GM12878 (cell line): ENCODE data around the gene BRINP3. TPM values are rescaled to one million over a fixed set of nuclear protein-coding genes. Genes with fewer than 3 reads are reported as not detected.

Source experiments
- ATAC-seq: fragments of 200-7000 bp; cut with Tn5 transposase; 3 replicates; pipeline ENCODE4 v1.9.1; 2020; ENCODE audit warnings: mild to moderate bottlenecking, moderate library complexity
- BruUV-seq: library from RNA; stranded (reverse); fragments of 400-500 nt; replicated peaks from 2 replicates; lab custom pipeline; 2021; lab: Mats Ljungman, UMichigan
- CTCF ChIA-PET: fragments of 300-600 bp; sonication (Branson Sonifier 250); formaldehyde crosslinking; extraction: SDS; loops from one replicate; lab custom pipeline; 2021; ENCODE audit warnings: inconsistent platforms; lab: Yijun Ruan, JAX
- POLR2A ChIA-PET: fragments of 350-600 bp; formaldehyde crosslinking; extraction: SDS; loops from one replicate; lab custom pipeline; 2021; ENCODE audit warnings: inconsistent platforms; lab: Charles Lee
- RAD21 ChIA-PET: fragments of 300-600 bp; sonication (Branson Sonifier 250); formaldehyde crosslinking; loops from one replicate; lab custom pipeline; 2023; ENCODE audit warnings: antibody characterized with exemption; ENCODE audit not compliant: unreplicated experiment; lab: Charles Lee
- SMC1A ChIA-PET: fragments of 300-600 bp; sonication (Branson Sonifier 250); formaldehyde crosslinking; loops from one replicate; lab custom pipeline; 2023; ENCODE audit not compliant: unreplicated experiment, uncharacterized antibody; lab: Charles Lee
- DNase-seq: peaks from one replicate; pipeline ENCODE4 v3.0.0-alpha.2; 2011; ENCODE audit warnings: low read depth, low spot score
- FAIRE-seq: peaks from 3 replicates; lab custom pipeline; 2011; peaks lifted over from hg19 to GRCh38; lab: Jason Lieb, UNC
- H2AFZ ChIP-seq: 2 replicates; pipeline ENCODE4 v1.6.0; 2011; ENCODE audit warnings: low read depth, low read length, control low read depth; ENCODE audit not compliant: control insufficient read depth
- H3K27ac ChIP-seq: 2 replicates; pipeline ENCODE4 v1.5.1; 2011; ENCODE audit warnings: control low read depth; ENCODE audit not compliant: control insufficient read depth, insufficient read depth
- H3K27me3 ChIP-seq, 2 experiments: replicated peaks in 1 of 2; 2 replicates each; pipeline versions ENCODE4 v1.6.0 to v1.6.1; 2011; ENCODE audit warnings: low read length in 1 of 2; ENCODE audit not compliant: control insufficient read depth in 2 of 2, insufficient read depth in 2 of 2
- H3K36me3 ChIP-seq, 2 experiments: 2 replicates each; pipeline ENCODE4 v1.5.1; 2011; ENCODE audit warnings: low read length in 1 of 2; ENCODE audit not compliant: control insufficient read depth in 2 of 2, insufficient read depth in 2 of 2
- H3K4me1 ChIP-seq: 2 replicates; pipeline ENCODE4 v1.6.1; 2011; ENCODE audit warnings: mild to moderate bottlenecking, low read length, moderate library complexity, mixed read lengths; ENCODE audit not compliant: control insufficient read depth, insufficient read depth
- H3K4me2 ChIP-seq: 2 replicates; pipeline ENCODE4 v1.6.0; 2011; ENCODE audit warnings: control low read depth; ENCODE audit not compliant: control insufficient read depth, insufficient read depth
- H3K4me3 ChIP-seq: fragments of 200-600 bp; sonication (generic); 2 replicates; pipeline ENCODE4 v1.5.1; 2016
- H3K79me2 ChIP-seq: 2 replicates; pipeline ENCODE4 v1.6.0; 2011; ENCODE audit warnings: low read length; ENCODE audit not compliant: control insufficient read depth, insufficient read depth
- H3K9ac ChIP-seq: 2 replicates; pipeline ENCODE4 v1.8.0; 2011; ENCODE audit warnings: low read length, control low read depth, mixed read lengths; ENCODE audit not compliant: control insufficient read depth, insufficient read depth
- H3K9me3 ChIP-seq: replicated peaks from 3 replicates; pipeline ENCODE4 v1.5.1; 2011; ENCODE audit warnings: mild to moderate bottlenecking, low read length; ENCODE audit not compliant: control insufficient read depth, insufficient read depth
- H4K20me1 ChIP-seq: 2 replicates; pipeline ENCODE4 v1.6.0; 2011; ENCODE audit not compliant: control insufficient read depth, insufficient read depth
- ATF7 ChIP-seq: fragments of 450-650 bp; IDR thresholded peaks from 2 replicates; pipeline ENCODE4 v1.6.1; 2016; ENCODE audit warnings: low read depth, mild to moderate bottlenecking
- CEBPB ChIP-seq, 2 experiments: fragments of 150-350 bp in 1 of 2; IDR thresholded peaks; 2 replicates each; pipeline ENCODE4 v1.6.1; 2012 to 2014; ENCODE audit warnings: low read depth in 2 of 2, low read length in 2 of 2, borderline replicate concordance in 1 of 2, inconsistent platforms in 1 of 2
- CREM ChIP-seq: IDR thresholded peaks from 2 replicates; pipeline ENCODE4 v1.6.1; 2014; ENCODE audit warnings: antibody characterized with exemption, low read depth
- ESRRA ChIP-seq: IDR thresholded peaks from 2 replicates; pipeline ENCODE4 v1.6.1; 2012; ENCODE audit warnings: mild to moderate bottlenecking, low read length, improper control_type of control experiment
- EZH2 ChIP-seq: IDR thresholded peaks from 2 replicates; pipeline ENCODE4 v1.6.1; 2012; ENCODE audit warnings: low read depth, mild to moderate bottlenecking, control low read depth, inconsistent platforms, low read length, borderline replicate concordance; ENCODE audit not compliant: control insufficient read depth
- MEF2B ChIP-seq: fragments of 450-650 bp; IDR thresholded peaks from 2 replicates; pipeline ENCODE4 v1.6.1; 2018; ENCODE audit warnings: mild to moderate bottlenecking, moderate library complexity; ENCODE audit not compliant: partially characterized antibody, poor library complexity, severe bottlenecking
- NR2F1 ChIP-seq: fragments of 450-650 bp; conservative IDR thresholded peaks from 2 replicates; pipeline ENCODE4 v1.6.1; 2017; ENCODE audit warnings: mild to moderate bottlenecking
- RUNX3 ChIP-seq: IDR thresholded peaks from 2 replicates; pipeline ENCODE4 v1.6.1; 2012; ENCODE audit warnings: low read length, inconsistent platforms
- SUPT20H ChIP-seq: IDR thresholded peaks from 2 replicates; pipeline ENCODE4 v1.6.1; 2011; ENCODE audit warnings: low read depth, mild to moderate bottlenecking, low read length, moderate library complexity, borderline replicate concordance; ENCODE audit not compliant: control insufficient read depth
- ZNF207 ChIP-seq: fragments of 450-650 bp; IDR thresholded peaks from 2 replicates; pipeline ENCODE4 v1.6.1; 2014; ENCODE audit warnings: antibody characterized with exemption, mild to moderate bottlenecking, borderline replicate concordance
- ZNF24 ChIP-seq: fragments of 450-650 bp; IDR thresholded peaks from 2 replicates; pipeline ENCODE4 v1.6.1; 2017; ENCODE audit warnings: antibody characterized with exemption, mild to moderate bottlenecking
- WGBS: methylation state at CpG from one replicate; pipeline ENCODE4 v1.1.6; 2016; ENCODE audit warnings: low lambda C conversion rate; ENCODE audit not compliant: insufficient replicate concordance, insufficient coverage; ENCODE audit errors: missing lambda C conversion rate; 5-methylcytosine and 5-hydroxymethylcytosine counted together
- in situ Hi-C: fragments of 300-500 bp; cut with MboI; formaldehyde crosslinking; loops from 9 replicates; pipeline ENCODE4 v1.14.3; 2018; ENCODE audit warnings: mixed read lengths
- intact Hi-C: fragments of 100-400 bp; cut with micrococcal nuclease; formaldehyde crosslinking; loops from one replicate; pipeline ENCODE4 v1.14.2; 2022; ENCODE audit not compliant: unreplicated experiment
- polyA plus RNA-seq, 11 experiments: library from polyadenylated mRNA; depleted of rRNA in 4 of 11; unstranded in 6 of 11; stranded (reverse) in 5 of 11; fragments of >200 nt; fragmentation: Nextera tagmentation in 4 of 11; fragmentation: Illumina TruSeq in 1 of 11; extraction: Ambion mirVana in 4 of 11; extraction: Trizol in 1 of 11; gene quantifications; 1 replicate in 1 of 11; 2 replicates in 10 of 11; pipeline versions ENCODE4 v1.2.1 to v1.2.3, GENCODE V29; 2011 to 2016; ENCODE audit warnings: inconsistent platforms in 2 of 11, missing spikeins in 2 of 11, low read depth in 1 of 11
- total RNA-seq, 4 experiments: library from RNA; depleted of rRNA in 3 of 4; stranded (reverse); fragments of >200 nt in 3 of 4; fragmentation: Illumina TruSeq in 1 of 4; extraction: Trizol in 1 of 4; gene quantifications; 2 replicates each; pipeline versions ENCODE4 v1.2.1 to v1.2.3, GENCODE V29; 2013 to 2021
- TF ChIP-seq, protein P1 (sequence below): IDR thresholded peaks from 2 replicates; pipeline ENCODE4 v1.6.1; 2011; ENCODE audit warnings: low read depth, low read length, improper control_type of control experiment, borderline replicate concordance
- TF ChIP-seq, protein P2 (sequence below): IDR thresholded peaks from 2 replicates; pipeline ENCODE4 v1.6.1; 2012; ENCODE audit warnings: low read depth, low read length, improper control_type of control experiment
- TF ChIP-seq, protein P3 (sequence below): IDR thresholded peaks from 2 replicates; pipeline ENCODE4 v1.6.1; 2012; ENCODE audit warnings: low read depth, low read length, improper control_type of control experiment
- TF ChIP-seq, protein P4 (sequence below): fragments of 450-650 bp; IDR thresholded peaks from 2 replicates; pipeline ENCODE4 v1.6.1; 2018; ENCODE audit warnings: borderline replicate concordance, mild to moderate bottlenecking; ENCODE audit not compliant: partially characterized antibody
- TF ChIP-seq, protein P5 (sequence below): fragments of 450-650 bp; IDR thresholded peaks from 2 replicates; pipeline ENCODE4 v1.6.1; 2017; ENCODE audit warnings: borderline replicate concordance

The BRINP3 gene
- total and polyA plus RNA-seq, 10 of the 15 experiments (the other 5 are each of a cell fraction or from before 2014, with no cell fraction given) = under 0.01 TPM; not detected in 9

DNA sequence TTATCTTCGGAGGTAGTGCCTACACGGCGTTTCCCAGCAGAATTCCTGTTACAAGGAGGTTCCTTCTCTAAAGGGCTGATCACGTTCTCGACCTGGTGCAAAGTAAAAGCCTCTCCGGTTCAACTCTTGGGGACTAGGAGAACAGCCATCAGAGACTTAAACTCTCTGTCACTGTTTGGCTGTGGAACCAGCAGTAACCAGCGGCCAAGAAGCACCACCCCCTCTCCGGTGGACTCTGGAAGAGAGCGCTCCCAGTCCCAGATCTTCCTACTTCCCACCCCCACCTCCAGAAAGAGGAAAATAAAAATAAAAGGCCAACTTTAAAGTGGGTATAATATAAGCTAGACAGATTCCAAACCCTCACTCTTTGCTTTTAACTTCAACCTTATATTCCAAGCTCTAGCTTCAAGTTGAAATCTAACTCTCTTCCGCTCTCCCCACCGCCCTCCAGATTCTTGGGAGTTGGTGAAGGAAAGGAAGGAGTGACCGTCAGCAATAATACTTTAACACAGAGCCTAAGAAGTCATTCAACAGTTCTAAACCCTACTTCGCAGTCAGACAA, 2.9 kb downstream of the BRINP3 start:
- ChIA-PET RAD21 (no interaction called here), SMC1A (no interaction called here), CTCF (no interaction called here), POLR2A (interaction anchor here (0.6 kb wide), 1 partner anchor 1876 kb away, joined by 8 read pairs; no protein-coding TSS in a partner anchor)
- FAIRE-seq (no peak), DNase-seq (no peak), ATAC-seq (no peak)
- Histone ChIP-seq H3K27ac (no peak overlapping the region), H3K9ac (no peak overlapping the region), H3K4me3 (no peak overlapping the region), H2AFZ (no peak overlapping the region), H3K79me2 (no peaks in the 10 kb centered on the region), H3K36me3 (no peaks in the 10 kb centered on the region), H4K20me1 (no peaks in the 10 kb centered on the region), H3K27me3 (peaks cover 2 to 8% of the 10 kb centered on the region in 2 experiments), H3K4me1 (no peaks in the 10 kb centered on the region), H3K4me2 (no peak overlapping the region), H3K9me3 (no peaks in the 10 kb centered on the region)
- in situ Hi-C loops (no loop called here), intact Hi-C loops (no loop called here)
- 30% methylated on average over 13 of the region's 13 CpGs for WGBS
- no TSS peak for BruUV-seq
- TF ChIP-seq CREM (no peak), MEF2B (no peak), NR2F1 (no peak), CEBPB (IDR thresholded peaks at IDR 0.05; ENCODE audit: borderline replicate concordance in 1 of 2, low read depth in 2 of 2, low read length in 2 of 2) (no peak), SUPT20H (no peak), ATF7 (no peak), RUNX3 (no peak), ZNF24 (no peak), EZH2 (no peak), ZNF207 (no peak), ESRRA (no peak)
- TF ChIP-seq, protein P1, sequence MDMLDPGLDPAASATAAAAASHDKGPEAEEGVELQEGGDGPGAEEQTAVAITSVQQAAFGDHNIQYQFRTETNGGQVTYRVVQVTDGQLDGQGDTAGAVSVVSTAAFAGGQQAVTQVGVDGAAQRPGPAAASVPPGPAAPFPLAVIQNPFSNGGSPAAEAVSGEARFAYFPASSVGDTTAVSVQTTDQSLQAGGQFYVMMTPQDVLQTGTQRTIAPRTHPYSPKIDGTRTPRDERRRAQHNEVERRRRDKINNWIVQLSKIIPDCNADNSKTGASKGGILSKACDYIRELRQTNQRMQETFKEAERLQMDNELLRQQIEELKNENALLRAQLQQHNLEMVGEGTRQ = no peak
- TF ChIP-seq, protein P2, sequence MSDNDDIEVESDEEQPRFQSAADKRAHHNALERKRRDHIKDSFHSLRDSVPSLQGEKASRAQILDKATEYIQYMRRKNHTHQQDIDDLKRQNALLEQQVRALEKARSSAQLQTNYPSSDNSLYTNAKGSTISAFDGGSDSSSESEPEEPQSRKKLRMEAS = no peak
- TF ChIP-seq, protein P3, sequence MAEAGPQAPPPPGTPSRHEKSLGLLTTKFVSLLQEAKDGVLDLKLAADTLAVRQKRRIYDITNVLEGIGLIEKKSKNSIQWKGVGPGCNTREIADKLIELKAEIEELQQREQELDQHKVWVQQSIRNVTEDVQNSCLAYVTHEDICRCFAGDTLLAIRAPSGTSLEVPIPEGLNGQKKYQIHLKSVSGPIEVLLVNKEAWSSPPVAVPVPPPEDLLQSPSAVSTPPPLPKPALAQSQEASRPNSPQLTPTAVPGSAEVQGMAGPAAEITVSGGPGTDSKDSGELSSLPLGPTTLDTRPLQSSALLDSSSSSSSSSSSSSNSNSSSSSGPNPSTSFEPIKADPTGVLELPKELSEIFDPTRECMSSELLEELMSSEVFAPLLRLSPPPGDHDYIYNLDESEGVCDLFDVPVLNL = no peak
- TF ChIP-seq, protein P4, sequence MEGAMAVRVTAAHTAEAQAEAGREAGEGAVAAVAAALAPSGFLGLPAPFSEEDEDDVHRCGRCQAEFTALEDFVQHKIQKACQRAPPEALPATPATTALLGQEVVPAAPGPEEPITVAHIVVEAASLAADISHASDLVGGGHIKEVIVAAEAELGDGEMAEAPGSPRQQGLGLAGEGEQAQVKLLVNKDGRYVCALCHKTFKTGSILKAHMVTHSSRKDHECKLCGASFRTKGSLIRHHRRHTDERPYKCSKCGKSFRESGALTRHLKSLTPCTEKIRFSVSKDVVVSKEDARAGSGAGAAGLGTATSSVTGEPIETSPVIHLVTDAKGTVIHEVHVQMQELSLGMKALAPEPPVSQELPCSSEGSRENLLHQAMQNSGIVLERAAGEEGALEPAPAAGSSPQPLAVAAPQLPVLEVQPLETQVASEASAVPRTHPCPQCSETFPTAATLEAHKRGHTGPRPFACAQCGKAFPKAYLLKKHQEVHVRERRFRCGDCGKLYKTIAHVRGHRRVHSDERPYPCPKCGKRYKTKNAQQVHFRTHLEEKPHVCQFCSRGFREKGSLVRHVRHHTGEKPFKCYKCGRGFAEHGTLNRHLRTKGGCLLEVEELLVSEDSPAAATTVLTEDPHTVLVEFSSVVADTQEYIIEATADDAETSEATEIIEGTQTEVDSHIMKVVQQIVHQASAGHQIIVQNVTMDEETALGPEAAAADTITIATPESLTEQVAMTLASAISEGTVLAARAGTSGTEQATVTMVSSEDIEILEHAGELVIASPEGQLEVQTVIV = no peak
- TF ChIP-seq, protein P5, sequence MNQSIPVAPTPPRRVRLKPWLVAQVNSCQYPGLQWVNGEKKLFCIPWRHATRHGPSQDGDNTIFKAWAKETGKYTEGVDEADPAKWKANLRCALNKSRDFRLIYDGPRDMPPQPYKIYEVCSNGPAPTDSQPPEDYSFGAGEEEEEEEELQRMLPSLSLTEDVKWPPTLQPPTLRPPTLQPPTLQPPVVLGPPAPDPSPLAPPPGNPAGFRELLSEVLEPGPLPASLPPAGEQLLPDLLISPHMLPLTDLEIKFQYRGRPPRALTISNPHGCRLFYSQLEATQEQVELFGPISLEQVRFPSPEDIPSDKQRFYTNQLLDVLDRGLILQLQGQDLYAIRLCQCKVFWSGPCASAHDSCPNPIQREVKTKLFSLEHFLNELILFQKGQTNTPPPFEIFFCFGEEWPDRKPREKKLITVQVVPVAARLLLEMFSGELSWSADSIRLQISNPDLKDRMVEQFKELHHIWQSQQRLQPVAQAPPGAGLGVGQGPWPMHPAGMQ = no peak
